ENCODE results near the gene JTB. TPM values are rescaled to one million over a fixed set of nuclear protein-coding genes. Genes with fewer than 3 reads are reported as not detected.
A peak's percentile ranks its signal among the peaks of the same experiment; 100 is the strongest.

Gene JTB
- total and polyA plus RNA-seq, 9 of the 15 experiments (the other 6 are each of a cell fraction or from before 2014, with no cell fraction given) = 24.7 to 308 (median 151) TPM

DNA sequence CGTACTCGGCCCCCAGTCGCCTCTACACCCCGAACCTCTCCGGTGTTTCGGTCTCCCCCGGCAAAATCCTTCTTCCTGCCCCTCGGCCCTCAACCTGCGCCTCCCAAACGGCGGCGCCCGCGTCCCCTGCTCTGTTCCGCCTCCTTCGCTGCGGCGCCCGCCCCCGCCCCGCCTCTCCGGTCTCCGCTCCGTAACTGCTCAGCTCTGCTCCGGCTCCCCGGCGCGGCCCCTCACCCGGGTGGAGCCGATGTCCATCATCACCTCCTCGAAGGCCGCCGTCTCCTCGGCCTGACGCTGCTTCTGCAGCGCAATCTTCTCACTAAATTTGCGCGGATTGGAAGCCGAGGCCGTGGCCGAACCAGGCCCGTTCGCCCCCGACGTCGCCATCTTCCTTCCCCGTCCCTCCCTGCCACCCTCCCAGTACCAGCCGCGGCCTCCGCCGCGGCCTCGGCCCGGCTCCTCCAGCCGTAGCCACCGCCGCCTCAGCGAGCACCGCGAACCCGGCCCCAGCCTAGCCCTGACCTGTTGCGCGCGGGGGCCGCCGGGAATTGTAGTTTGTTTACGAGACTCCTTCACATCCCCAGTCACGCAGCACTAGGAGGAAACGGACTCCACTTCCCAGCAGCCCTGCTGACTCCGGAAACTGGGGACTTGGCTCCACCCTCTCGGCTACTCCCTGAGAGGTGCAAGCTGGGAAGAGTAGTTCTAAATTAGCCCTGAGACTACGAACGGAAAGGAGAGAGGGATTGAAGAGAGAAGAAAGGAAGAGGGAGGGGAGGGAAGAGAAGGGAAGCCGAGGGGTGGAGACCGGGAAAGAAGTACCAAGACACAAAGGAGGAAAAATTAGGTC, 19.1 kb downstream of the JTB start, which contains the start of gene CRTC2 (continued):
- TF ChIP-seq, protein P1, sequence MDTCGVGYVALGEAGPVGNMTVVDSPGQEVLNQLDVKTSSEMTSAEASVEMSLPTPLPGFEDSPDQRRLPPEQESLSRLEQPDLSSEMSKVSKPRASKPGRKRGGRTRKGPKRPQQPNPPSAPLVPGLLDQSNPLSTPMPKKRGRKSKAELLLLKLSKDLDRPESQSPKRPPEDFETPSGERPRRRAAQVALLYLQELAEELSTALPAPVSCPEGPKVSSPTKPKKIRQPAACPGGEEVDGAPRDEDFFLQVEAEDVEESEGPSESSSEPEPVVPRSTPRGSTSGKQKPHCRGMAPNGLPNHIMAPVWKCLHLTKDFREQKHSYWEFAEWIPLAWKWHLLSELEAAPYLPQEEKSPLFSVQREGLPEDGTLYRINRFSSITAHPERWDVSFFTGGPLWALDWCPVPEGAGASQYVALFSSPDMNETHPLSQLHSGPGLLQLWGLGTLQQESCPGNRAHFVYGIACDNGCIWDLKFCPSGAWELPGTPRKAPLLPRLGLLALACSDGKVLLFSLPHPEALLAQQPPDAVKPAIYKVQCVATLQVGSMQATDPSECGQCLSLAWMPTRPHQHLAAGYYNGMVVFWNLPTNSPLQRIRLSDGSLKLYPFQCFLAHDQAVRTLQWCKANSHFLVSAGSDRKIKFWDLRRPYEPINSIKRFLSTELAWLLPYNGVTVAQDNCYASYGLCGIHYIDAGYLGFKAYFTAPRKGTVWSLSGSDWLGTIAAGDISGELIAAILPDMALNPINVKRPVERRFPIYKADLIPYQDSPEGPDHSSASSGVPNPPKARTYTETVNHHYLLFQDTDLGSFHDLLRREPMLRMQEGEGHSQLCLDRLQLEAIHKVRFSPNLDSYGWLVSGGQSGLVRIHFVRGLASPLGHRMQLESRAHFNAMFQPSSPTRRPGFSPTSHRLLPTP (IDR thresholded peaks at IDR 0.05; ENCODE audit: borderline replicate concordance, extremely low read depth, insufficient read length) = no peak
- TF ChIP-seq MAZ (CRISPR knock-in tag; conservative IDR thresholded peaks at IDR 0.05 in 1 of 2, IDR thresholded peaks at IDR 0.05 in 1 of 2) = peak; percentile 43 to 84
- peak; percentile 70 to 76 for TF ChIP-seq NRF1 (conservative IDR thresholded peaks at IDR 0.05 in 1 of 2, IDR thresholded peaks at IDR 0.05 in 1 of 2)
- TF ChIP-seq, protein P2, sequence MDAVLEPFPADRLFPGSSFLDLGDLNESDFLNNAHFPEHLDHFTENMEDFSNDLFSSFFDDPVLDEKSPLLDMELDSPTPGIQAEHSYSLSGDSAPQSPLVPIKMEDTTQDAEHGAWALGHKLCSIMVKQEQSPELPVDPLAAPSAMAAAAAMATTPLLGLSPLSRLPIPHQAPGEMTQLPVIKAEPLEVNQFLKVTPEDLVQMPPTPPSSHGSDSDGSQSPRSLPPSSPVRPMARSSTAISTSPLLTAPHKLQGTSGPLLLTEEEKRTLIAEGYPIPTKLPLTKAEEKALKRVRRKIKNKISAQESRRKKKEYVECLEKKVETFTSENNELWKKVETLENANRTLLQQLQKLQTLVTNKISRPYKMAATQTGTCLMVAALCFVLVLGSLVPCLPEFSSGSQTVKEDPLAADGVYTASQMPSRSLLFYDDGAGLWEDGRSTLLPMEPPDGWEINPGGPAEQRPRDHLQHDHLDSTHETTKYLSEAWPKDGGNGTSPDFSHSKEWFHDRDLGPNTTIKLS (IDR thresholded peaks at IDR 0.05; ENCODE audit: borderline replicate concordance, low read depth) = peak; percentile 95
- 0 out of 2 replicates have a peak, but pooled peaks have one; percentile 40 for TF ChIP-seq MEF2D (tag; conservative IDR thresholded peaks at IDR 0.05; ENCODE audit: low read depth)
- 0 out of 2 replicates have a peak, but pooled peaks have one; percentile 53 for TF ChIP-seq HLTF (IDR thresholded peaks at IDR 0.05)
- peak; percentile 95 for TF ChIP-seq ZNF584 (CRISPR knock-in tag; IDR thresholded peaks at IDR 0.05; ENCODE audit: low read depth)
- peak; percentile 43; the same call in 1 of the 2 replicates for TF ChIP-seq SNIP1 (IDR thresholded peaks at IDR 0.05; ENCODE audit: low read depth)
- TF ChIP-seq CHD2 (IDR thresholded peaks at IDR 0.05; ENCODE audit: low read depth, low read length) = peak; percentile 27; the same call in 1 of the 2 replicates
- TF ChIP-seq FOXJ3 (CRISPR knock-in tag; IDR thresholded peaks at IDR 0.05) = no peak
- TF ChIP-seq, protein P3, sequence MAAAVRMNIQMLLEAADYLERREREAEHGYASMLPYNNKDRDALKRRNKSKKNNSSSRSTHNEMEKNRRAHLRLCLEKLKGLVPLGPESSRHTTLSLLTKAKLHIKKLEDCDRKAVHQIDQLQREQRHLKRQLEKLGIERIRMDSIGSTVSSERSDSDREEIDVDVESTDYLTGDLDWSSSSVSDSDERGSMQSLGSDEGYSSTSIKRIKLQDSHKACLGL (CRISPR knock-in tag; IDR thresholded peaks at IDR 0.05; ENCODE audit: borderline replicate concordance, poor library complexity, severe bottlenecking) = no peak
- no peak for TF ChIP-seq DDX20 (tag; IDR thresholded peaks at IDR 0.05; ENCODE audit: low read depth)
- TF ChIP-seq, protein P4, sequence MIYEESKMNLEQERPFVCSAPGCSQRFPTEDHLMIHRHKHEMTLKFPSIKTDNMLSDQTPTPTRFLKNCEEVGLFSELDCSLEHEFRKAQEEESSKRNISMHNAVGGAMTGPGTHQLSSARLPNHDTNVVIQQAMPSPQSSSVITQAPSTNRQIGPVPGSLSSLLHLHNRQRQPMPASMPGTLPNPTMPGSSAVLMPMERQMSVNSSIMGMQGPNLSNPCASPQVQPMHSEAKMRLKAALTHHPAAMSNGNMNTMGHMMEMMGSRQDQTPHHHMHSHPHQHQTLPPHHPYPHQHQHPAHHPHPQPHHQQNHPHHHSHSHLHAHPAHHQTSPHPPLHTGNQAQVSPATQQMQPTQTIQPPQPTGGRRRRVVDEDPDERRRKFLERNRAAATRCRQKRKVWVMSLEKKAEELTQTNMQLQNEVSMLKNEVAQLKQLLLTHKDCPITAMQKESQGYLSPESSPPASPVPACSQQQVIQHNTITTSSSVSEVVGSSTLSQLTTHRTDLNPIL (CRISPR knock-in tag; IDR thresholded peaks at IDR 0.05) = no peak
- TF ChIP-seq, protein P5, sequence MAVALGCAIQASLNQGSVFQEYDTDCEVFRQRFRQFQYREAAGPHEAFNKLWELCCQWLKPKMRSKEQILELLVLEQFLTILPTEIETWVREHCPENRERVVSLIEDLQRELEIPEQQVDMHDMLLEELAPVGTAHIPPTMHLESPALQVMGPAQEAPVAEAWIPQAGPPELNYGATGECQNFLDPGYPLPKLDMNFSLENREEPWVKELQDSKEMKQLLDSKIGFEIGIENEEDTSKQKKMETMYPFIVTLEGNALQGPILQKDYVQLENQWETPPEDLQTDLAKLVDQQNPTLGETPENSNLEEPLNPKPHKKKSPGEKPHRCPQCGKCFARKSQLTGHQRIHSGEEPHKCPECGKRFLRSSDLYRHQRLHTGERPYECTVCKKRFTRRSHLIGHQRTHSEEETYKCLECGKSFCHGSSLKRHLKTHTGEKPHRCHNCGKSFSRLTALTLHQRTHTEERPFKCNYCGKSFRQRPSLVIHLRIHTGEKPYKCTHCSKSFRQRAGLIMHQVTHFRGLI (CRISPR knock-in tag; IDR thresholded peaks at IDR 0.05) = no peak
- no peak for TF ChIP-seq BDP1 (IDR thresholded peaks at IDR 0.05; ENCODE audit: insufficient read depth, insufficient read length)
- TF ChIP-seq GATA2 (CRISPR knock-in tag; IDR thresholded peaks at IDR 0.05) = no peak
- no peak for TF ChIP-seq ZEB2 (IDR thresholded peaks at IDR 0.05)
- TF ChIP-seq SETDB1 (IDR thresholded peaks at IDR 0.05; ENCODE audit: low read length) = no peak
- no peak for TF ChIP-seq ESRRB (CRISPR knock-in tag; IDR thresholded peaks at IDR 0.05; ENCODE audit: borderline replicate concordance)
- TF ChIP-seq SUPT5H (IDR thresholded peaks at IDR 0.05) = peak; percentile 78
